SK-N-SH (cell line): ENCODE results near the gene PAQR7. TPM values are rescaled to one million over a fixed set of nuclear protein-coding genes. Genes with fewer than 3 reads are reported as not detected.

Source experiments
- CTCF ChIA-PET: fragments of 300-600, 350-600 bp; formaldehyde crosslinking; extraction: SDS; loops from one replicate; lab custom pipeline; 2021; lab: Yijun Ruan, JAX
- POLR2A ChIA-PET: fragments of 350-600 bp; sonication (Branson Sonifier 250); formaldehyde crosslinking; extraction: SDS; loops from one replicate; lab custom pipeline; 2020; ENCODE audit warnings: antibody characterized with exemption, inconsistent platforms; lab: Yijun Ruan, JAX
- DNase-seq: peaks from one replicate; pipeline ENCODE4 v3.0.0; 2012
- H2AFZ ChIP-seq: fragments of 200-600 bp; sonication (generic); 2 replicates; pipeline ENCODE4 v1.8.1; 2016; ENCODE audit warnings: antibody characterized with exemption, mild to moderate bottlenecking, low read depth
- H3F3A ChIP-seq: fragments of 200-600 bp; sonication (generic); replicated peaks from 2 replicates; pipeline ENCODE3; 2016; ENCODE audit warnings: antibody characterized with exemption, mild to moderate bottlenecking; ENCODE audit not compliant: insufficient read depth
- H3K27ac ChIP-seq, 2 experiments: fragments of 200-500 bp in 1 of 2; fragments of 200-600 bp in 1 of 2; sonication (Bioruptor generic) in 1 of 2; sonication (generic), shearing (Covaris generic) in 1 of 2; 2 replicates each; pipeline versions ENCODE4 v1.5.1 to v1.6.1; 2014 to 2016; ENCODE audit warnings: low read depth in 2 of 2, inconsistent platforms in 1 of 2, low read length in 1 of 2, mild to moderate bottlenecking in 1 of 2, mixed read lengths in 1 of 2
- H3K27me3 ChIP-seq: fragments of 200-600 bp; sonication (generic), shearing (Covaris generic); 2 replicates; pipeline ENCODE4 v1.6.1; 2016; ENCODE audit warnings: mixed run types; ENCODE audit not compliant: insufficient read depth
- H3K36me3 ChIP-seq, 2 experiments: fragments of 200-500 bp in 1 of 2; fragments of 200-600 bp in 1 of 2; sonication (Bioruptor generic) in 1 of 2; sonication (generic) in 1 of 2; replicated peaks in 1 of 2; 2 replicates each; pipeline versions ENCODE3 to v1.5.1; 2014 to 2016; ENCODE audit warnings: low read length in 1 of 2, mild to moderate bottlenecking in 1 of 2; ENCODE audit not compliant: insufficient read depth in 2 of 2, control insufficient read depth in 1 of 2
- H3K4me1 ChIP-seq, 2 experiments: fragments of 200-500 bp in 1 of 2; fragments of 200-600 bp in 1 of 2; sonication (Bioruptor generic) in 1 of 2; sonication (generic), shearing (Covaris generic) in 1 of 2; 2 replicates each; pipeline versions ENCODE4 v1.5.1 to v1.6.1; 2014 to 2016; ENCODE audit warnings: low read depth in 1 of 2, low read length in 1 of 2, mixed run types in 1 of 2; ENCODE audit not compliant: insufficient read depth in 2 of 2, control insufficient read depth in 1 of 2
- H3K4me2 ChIP-seq: fragments of 200-600 bp; sonication (generic), shearing (Covaris generic); 2 replicates; pipeline ENCODE4 v1.6.1; 2017; ENCODE audit warnings: mixed run types
- H3K4me3 ChIP-seq, 2 experiments: fragments of 200-500 bp in 1 of 2; fragments of 200-600 bp in 1 of 2; sonication (Bioruptor generic) in 1 of 2; sonication (generic), shearing (Covaris generic) in 1 of 2; 2 replicates each; pipeline versions ENCODE4 v1.5.1 to v1.8.1; 2014 to 2016; ENCODE audit warnings: low read depth in 2 of 2, inconsistent platforms in 1 of 2, low read length in 1 of 2, mild to moderate bottlenecking in 1 of 2, mixed read lengths in 1 of 2, moderate library complexity in 1 of 2
- H3K79me2 ChIP-seq: fragments of 200-600 bp; sonication (generic); 2 replicates; pipeline ENCODE4 v1.8.1; 2017; ENCODE audit warnings: mild to moderate bottlenecking; ENCODE audit not compliant: insufficient read depth
- H3K9ac ChIP-seq: fragments of 200-600 bp; sonication (generic); 2 replicates; pipeline ENCODE4 v1.6.1; 2017; ENCODE audit warnings: mixed run types
- H3K9me2 ChIP-seq: fragments of 200-600 bp; sonication (generic); 2 replicates; pipeline ENCODE4 v1.6.1; 2017; ENCODE audit warnings: mixed run types
- H3K9me3 ChIP-seq: fragments of 200-600 bp; sonication (generic); 2 replicates; pipeline ENCODE4 v1.6.1; 2017; ENCODE audit warnings: mixed run types, mild to moderate bottlenecking, moderate library complexity
- H4K20me1 ChIP-seq: fragments of 200-600 bp; sonication (generic); 2 replicates; pipeline ENCODE4 v1.6.1; 2017; ENCODE audit warnings: mild to moderate bottlenecking, mixed run types; ENCODE audit not compliant: insufficient read depth
- CTCF ChIP-seq: fragments of 200-600 bp; sonication (generic); IDR thresholded peaks from 2 replicates; pipeline ENCODE4 v1.6.1; 2017; ENCODE audit warnings: antibody characterized with exemption, mild to moderate bottlenecking, moderate library complexity
- FOXJ3 ChIP-seq: sonication (generic); formaldehyde crosslinking; IDR thresholded peaks from 2 replicates; pipeline ENCODE4 v1.5.1; 2020; ENCODE audit warnings: mild to moderate bottlenecking, missing genetic modification reagents
- FOXM1 ChIP-seq: IDR thresholded peaks from 2 replicates; pipeline ENCODE4 v1.4.0; 2012; ENCODE audit warnings: low read depth, mild to moderate bottlenecking
- IRF3 ChIP-seq: fragments of 150-350 bp; IDR thresholded peaks from 2 replicates; pipeline ENCODE4 v1.6.1; 2016; ENCODE audit warnings: mild to moderate bottlenecking, low read depth, low read length
- JUND ChIP-seq: IDR thresholded peaks from 2 replicates; pipeline ENCODE4 v1.4.0; 2012
- MAX ChIP-seq: IDR thresholded peaks from 2 replicates; pipeline ENCODE4 v1.4.0; 2012; ENCODE audit warnings: low read depth
- MEF2A ChIP-seq: IDR thresholded peaks from 2 replicates; pipeline ENCODE4 v1.4.0; 2012; ENCODE audit warnings: low read depth, borderline replicate concordance
- NFIC ChIP-seq: IDR thresholded peaks from 2 replicates; pipeline ENCODE4 v1.4.0; 2012; ENCODE audit warnings: borderline replicate concordance
- NRF1 ChIP-seq: IDR thresholded peaks from 2 replicates; pipeline ENCODE4 v1.6.1; 2012; ENCODE audit warnings: low read depth, mild to moderate bottlenecking, low read length
- PBX3 ChIP-seq: IDR thresholded peaks from 2 replicates; pipeline ENCODE4; 2012
- POLR2AphosphoS5 ChIP-seq: IDR thresholded peaks from 2 replicates; pipeline ENCODE4 v1.6.1; 2012; ENCODE audit warnings: low read depth, low read length
- RAD21 ChIP-seq: IDR thresholded peaks from 2 replicates; pipeline ENCODE4 v1.6.1; 2012; ENCODE audit warnings: mild to moderate bottlenecking, low read length
- RCOR1 ChIP-seq: fragments of 150-350 bp; IDR thresholded peaks from 2 replicates; pipeline ENCODE4 v1.6.1; 2017; ENCODE audit warnings: antibody characterized with exemption, low read length
- REST ChIP-seq: IDR thresholded peaks from 2 replicates; pipeline ENCODE4 v1.6.1; 2012; ENCODE audit warnings: mild to moderate bottlenecking, low read depth, low read length, moderate library complexity
- RFX5 ChIP-seq: IDR thresholded peaks from 2 replicates; pipeline ENCODE4 v1.6.1; 2012; ENCODE audit warnings: mild to moderate bottlenecking, improper control_type of control experiment, low read length
- RXRA ChIP-seq: IDR thresholded peaks from 2 replicates; pipeline ENCODE4 v1.4.0; 2012; ENCODE audit warnings: low read depth, mild to moderate bottlenecking, borderline replicate concordance
- TCF12 ChIP-seq: IDR thresholded peaks from 2 replicates; pipeline ENCODE4 v1.4.0; 2012
- USF1 ChIP-seq: IDR thresholded peaks from 2 replicates; pipeline ENCODE4 v1.4.0; 2012; ENCODE audit warnings: low read depth, borderline replicate concordance
- WGBS: methylation state at CpG from one replicate; pipeline ENCODE4 v1.1.6; 2017; ENCODE audit warnings: low lambda C conversion rate; 5-methylcytosine and 5-hydroxymethylcytosine counted together
- polyA plus RNA-seq, 3 experiments: library from polyadenylated mRNA; depleted of rRNA; stranded (reverse); fragments of >200 nt; gene quantifications; 2 replicates each; pipeline ENCODE4 v1.2.3, GENCODE V29; 2012
- TF ChIP-seq, protein P1 (sequence below): IDR thresholded peaks from 2 replicates; pipeline ENCODE4 v1.4.0; 2012; ENCODE audit warnings: low read depth, borderline replicate concordance
- TF ChIP-seq, protein P2 (sequence below): fragments of 150-350 bp; IDR thresholded peaks from 2 replicates; pipeline ENCODE4 v1.6.1; 2017; ENCODE audit warnings: antibody characterized with exemption, low read length, low read depth, borderline replicate concordance

Gene PAQR7
- polyA plus RNA-seq, 1 of the 3 experiments (the other 2 are of a cell fraction), result 5.6 TPM

- Histone ChIP-seq H3K79me2 (peaks cover 27% of the 10 kb centered on the region), H2AFZ (peak overlapping the region; percentile 95; the same call in 1 of the 2 replicates), H3F3A (no peaks in the 10 kb centered on the region), H3K4me3 (peak overlapping the region; percentile 64 to 65)
- POLR2A ChIA-PET, result no interaction called here
- TF ChIP-seq PBX3, result no peak
- no peak for TF ChIP-seq CTCF
- TF ChIP-seq FOXM1, result no peak
- no peak for TF ChIP-seq REST
- no peak for TF ChIP-seq TCF12
- no peak for TF ChIP-seq RAD21
- TF ChIP-seq IRF3, result no peak
- TF ChIP-seq, protein P1, sequence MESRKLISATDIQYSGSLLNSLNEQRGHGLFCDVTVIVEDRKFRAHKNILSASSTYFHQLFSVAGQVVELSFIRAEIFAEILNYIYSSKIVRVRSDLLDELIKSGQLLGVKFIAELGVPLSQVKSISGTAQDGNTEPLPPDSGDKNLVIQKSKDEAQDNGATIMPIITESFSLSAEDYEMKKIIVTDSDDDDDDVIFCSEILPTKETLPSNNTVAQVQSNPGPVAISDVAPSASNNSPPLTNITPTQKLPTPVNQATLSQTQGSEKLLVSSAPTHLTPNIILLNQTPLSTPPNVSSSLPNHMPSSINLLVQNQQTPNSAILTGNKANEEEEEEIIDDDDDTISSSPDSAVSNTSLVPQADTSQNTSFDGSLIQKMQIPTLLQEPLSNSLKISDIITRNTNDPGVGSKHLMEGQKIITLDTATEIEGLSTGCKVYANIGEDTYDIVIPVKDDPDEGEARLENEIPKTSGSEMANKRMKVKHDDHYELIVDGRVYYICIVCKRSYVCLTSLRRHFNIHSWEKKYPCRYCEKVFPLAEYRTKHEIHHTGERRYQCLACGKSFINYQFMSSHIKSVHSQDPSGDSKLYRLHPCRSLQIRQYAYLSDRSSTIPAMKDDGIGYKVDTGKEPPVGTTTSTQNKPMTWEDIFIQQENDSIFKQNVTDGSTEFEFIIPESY, result no peak
- TF ChIP-seq FOXJ3 (CRISPR knock-in tag), result no peak
- TF ChIP-seq RCOR1, result no peak
- TF ChIP-seq RFX5, result no peak
- no peak for TF ChIP-seq JUND
- TF ChIP-seq NFIC, result no peak
- TF ChIP-seq MEF2A, result no peak
- no peak for TF ChIP-seq RXRA
- no peak for TF ChIP-seq NRF1
- TF ChIP-seq MAX, result no peak
- no peak for TF ChIP-seq POLR2AphosphoS5
- no peak for TF ChIP-seq USF1
- TF ChIP-seq, protein P2, sequence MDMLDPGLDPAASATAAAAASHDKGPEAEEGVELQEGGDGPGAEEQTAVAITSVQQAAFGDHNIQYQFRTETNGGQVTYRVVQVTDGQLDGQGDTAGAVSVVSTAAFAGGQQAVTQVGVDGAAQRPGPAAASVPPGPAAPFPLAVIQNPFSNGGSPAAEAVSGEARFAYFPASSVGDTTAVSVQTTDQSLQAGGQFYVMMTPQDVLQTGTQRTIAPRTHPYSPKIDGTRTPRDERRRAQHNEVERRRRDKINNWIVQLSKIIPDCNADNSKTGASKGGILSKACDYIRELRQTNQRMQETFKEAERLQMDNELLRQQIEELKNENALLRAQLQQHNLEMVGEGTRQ, result no peak
- TF ChIP-seq, all 33 proteins: peak for 0
- Histone ChIP-seq H3K4me2 (peak overlapping the region; percentile 99), H3K27me3 (no peaks in the 10 kb centered on the region), H3K4me1 (peaks cover 0 to 6% of the 10 kb centered on the region in 2 experiments; a peak in 1 of 4 replicates), H3K9ac (peak overlapping the region; percentile 82; the same call in 1 of the 2 replicates), H3K36me3 (peaks cover 0 to 4% of the 10 kb centered on the region in 2 experiments), H3K9me3 (no peaks in the 10 kb centered on the region), H3K9me2 (no peaks in the 10 kb centered on the region), H4K20me1 (no peaks in the 10 kb centered on the region), H3K27ac (no peak overlapping the region)
- CTCF ChIA-PET, result no interaction called here
- DNase-seq, result no peak
- 78% methylated on average over 7 of the region's 7 CpGs for WGBS
Observed at GRCh38 chr1:25858494-25858893, 17.0 kb downstream of the PAQR7 start.
